Stimulated activated CD4-positive, alpha-beta T cell treated with anti-CD3 and anti-CD28 coated beads, TNF-alpha, amount 100 ng/mL, for 4 hours (primary cell): ENCODE measurements around the gene SLC35F1.

Experiments
- DNase-seq, 3 experiments: peaks; one replicate each; pipeline ENCODE4 v3.0.0-alpha.2; 2020; ENCODE audit warnings: low read depth in 3 of 3

Gene SLC35F1

GRCh38 chr6:118313762-118314161, 406.7 kb downstream of the SLC35F1 start:
- DNase-seq = no peak

GRCh38 chr6:118316796-118317384, 409.8 kb downstream of the SLC35F1 start:
- DNase-seq = no peak

DNA sequence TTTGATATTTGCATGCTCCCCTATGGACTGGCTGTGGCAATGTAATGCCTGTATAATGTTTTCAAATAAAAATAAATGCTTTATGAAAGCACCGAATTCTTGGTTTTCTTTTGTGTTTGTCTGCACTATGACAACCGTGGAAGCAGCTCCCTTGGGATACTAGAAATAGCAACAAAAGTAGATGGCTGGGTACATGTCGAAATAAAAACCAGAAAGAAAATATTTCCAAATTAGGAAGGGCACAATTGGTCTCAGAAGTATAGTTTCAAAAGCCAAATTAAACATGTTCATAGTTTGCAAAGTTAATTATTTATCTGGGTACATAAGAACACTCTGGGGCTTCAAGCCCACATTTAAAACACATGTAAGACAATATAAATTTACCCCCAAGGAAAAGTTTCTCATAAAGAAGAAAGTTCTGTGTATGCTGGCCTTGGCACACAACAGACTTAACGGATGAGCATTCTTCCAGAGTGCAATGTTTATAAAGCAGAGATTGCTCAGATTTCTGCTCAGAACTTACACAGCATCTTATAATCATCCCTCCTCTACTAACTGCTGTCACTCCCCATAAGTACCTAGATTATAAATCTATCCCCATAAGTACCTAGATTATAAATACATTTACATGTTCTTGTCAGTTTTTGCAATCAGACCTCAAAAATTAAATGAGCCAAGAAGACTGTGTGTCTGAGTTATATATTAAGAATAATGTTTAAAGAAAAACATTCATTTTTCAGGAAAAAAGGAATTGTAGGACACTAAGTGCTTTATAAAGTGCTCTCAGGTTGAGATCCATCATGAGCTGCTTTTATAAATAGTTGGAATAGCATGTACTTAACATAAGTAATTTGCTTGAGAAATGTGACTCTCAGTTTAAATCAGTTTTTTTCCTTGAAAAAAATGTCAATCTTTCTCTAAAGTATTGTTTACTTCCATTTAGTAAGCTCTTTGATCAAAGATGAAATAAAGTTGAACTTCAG, 410.8 kb downstream of the SLC35F1 start:
- no peak for DNase-seq

GRCh38 chr6:118318648-118319047, 411.6 kb downstream of the SLC35F1 start:
- DNase-seq = no peak

DNA sequence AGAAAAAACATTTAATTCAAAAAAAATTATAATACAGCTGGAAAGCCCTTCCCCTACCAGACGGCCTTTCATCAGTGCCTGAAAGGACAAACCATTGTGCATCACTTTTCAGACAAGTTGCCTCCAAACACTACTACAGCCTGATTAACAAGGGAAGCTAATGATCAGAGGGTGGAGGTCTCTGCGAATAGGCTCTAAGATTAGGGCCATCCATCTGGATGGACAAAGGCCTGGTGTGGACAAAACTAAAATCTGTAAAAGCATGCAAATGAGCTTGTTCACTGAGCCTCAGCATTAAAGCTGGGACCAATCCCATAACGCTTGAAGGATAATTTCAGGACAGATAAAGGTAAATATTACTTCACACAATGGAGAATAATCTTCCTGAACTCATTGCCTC, 412.4 kb downstream of the SLC35F1 start:
- DNase-seq = no peak

DNA sequence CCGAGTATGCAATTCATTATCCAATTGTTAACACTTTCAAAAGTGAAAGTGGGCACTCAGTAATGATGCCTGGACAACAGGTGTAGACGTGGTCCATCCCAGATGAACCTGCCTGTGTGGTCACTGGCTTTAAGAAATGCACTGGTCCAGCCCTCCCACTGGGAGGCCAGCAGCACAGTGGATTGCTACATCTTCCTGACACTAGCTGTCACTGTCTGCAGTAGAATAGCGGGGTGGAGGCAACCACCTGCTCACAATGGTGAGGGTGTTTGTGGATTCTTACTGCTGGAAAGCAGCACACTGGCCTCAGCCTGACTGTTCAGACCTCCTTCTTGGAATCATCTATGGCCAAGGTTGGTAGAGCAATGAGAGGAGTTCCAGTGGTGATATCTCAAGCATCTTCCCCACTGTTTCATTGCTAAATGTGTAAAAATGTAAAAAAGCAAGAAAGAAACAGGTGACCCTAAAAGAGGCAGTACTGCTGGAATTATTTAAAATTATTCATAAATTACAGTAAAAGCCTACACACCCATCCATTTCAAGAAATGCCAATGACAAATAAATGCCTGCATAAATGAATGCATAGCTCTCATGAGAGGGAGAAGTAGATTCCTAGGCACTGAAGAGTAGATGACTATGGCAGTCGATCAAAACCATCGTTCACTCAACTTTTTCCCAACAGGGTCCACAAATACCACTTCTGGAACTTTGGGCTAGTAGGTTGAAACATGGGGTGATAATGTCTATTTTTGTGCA, 413.0 kb downstream of the SLC35F1 start:
- no peak for DNase-seq

DNA sequence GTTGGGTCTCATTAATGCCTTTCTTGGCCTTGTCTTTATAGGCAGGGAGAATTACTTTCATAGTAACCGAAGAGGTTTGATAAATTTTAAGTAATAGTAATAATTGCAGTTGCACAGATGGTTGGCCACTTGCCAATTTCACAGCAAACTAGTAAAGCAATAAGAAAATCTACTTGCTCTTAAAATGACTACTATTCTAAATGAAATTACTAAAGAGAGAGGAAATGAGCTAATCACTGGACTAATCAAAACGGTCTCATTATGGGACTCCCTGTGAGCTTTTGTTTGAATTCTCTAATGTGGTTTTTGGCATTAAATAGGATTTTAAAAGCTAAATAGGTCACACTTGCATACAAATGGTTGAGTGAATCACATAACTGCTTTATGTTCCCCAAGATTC, 413.6 kb downstream of the SLC35F1 start:
- DNase-seq = no peak

DNA sequence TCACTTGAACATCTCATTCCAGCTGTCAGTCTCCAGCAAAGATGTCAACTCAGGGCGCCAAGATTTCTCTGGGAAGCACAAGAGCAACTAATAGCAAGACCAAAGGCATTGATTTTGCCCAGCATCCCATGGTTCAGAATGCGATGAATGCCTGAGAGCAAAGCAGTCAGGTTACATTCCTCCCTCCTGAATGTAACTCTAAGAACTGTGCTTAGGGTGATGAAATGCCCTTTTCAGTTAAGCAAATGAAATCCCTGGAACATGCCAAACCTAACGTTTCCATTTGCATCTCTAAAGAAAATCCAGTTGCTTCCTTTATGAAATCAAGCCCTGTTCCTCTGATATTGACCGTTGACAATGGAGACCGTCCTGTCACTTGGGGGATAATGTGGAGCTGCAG, 417.1 kb downstream of the SLC35F1 start:
- DNase-seq = no peak

GRCh38 chr6:118325220-118325860, 418.3 kb downstream of the SLC35F1 start:
- no peak for DNase-seq

- no peak for DNase-seq
These were observed 419.6 kb downstream of the SLC35F1 start for GRCh38 chr6:118326712-118327111.

- no peak for DNase-seq
These were observed 420.2 kb downstream of the SLC35F1 start for GRCh38 chr6:118327237-118327636.

DNA sequence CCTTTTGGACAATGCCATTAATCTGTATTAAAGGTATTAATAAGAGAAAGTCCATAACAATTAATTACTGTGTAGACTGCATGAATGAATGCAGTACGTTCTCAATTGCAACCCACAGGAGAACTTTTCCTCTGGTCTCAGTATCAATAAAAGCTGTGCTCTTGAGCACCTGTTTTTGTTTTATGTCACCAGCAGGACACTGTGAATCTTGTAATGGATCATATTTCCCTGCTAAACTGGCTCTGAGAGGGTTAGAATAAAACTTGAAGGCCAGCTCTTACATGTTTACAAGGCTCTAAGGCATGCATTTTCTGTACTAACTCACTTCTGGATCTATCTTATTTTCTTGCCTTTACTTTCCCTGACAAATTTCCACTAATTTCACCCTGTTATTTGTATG, 426.7 kb downstream of the SLC35F1 start:
- DNase-seq = no peak

GRCh38 chr6:118334634-118335033, 427.6 kb downstream of the SLC35F1 start:
- no peak for DNase-seq

DNA sequence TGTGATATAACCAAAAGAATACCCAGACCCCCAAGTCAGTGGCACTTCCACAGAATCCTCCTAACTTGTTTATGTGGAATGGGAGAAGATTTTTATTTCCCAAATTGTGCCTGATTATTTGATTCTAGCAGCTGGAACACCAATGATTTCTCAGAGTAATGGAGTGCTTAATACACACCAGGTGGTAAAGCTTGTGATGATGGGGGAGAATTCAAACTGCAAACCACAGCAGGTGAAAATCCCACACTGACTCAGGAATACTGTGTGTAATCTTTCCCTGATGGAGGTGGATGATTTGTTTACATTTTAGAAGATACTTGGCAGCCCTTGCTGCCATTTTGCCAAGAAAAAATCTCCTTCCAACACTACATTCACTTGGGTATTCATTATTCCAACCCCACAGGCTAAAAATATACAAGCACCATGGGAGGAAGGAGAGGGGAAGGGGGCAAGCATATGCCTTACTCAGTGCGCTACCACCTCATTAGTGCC, 428.3 kb downstream of the SLC35F1 start:
- no peak for DNase-seq

DNA sequence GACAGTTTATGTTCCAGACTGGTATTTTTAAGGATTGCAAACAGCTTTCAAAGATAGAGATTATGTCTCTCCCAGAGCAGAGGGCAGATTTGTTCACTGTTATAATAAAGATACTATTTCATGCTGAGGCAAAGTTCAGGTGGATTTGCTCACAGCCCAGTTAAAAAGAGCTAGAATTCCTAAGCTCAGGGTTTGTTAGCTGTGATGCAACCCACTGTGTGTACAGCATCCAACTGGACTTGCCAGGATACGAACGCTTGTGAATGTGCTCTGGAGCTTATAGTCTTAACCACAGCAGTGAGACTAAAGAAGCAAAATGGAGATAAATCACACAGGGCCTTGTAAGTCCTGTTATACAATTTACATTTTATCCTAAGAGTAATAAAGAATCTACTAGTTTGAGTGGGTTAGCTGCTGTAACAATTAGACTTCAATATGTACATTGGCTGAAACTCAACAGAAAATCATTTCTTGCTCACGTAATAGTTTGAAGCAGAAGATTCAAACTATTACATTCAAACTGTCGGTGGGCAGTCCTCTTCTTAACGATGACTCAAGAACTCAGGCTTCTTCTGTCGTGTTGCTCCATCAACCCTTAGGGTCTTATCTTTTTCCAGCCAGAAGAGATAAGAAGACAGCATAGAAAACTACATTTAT, 437.1 kb downstream of the SLC35F1 start:
- no peak for DNase-seq

- no peak for DNase-seq
These were observed 443.9 kb downstream of the SLC35F1 start for GRCh38 chr6:118350881-118351430.

GRCh38 chr6:118353564-118353963, 446.5 kb downstream of the SLC35F1 start:
- DNase-seq = no peak

- no peak for DNase-seq
These were observed 447.6 kb downstream of the SLC35F1 start for GRCh38 chr6:118354641-118355040.

DNA sequence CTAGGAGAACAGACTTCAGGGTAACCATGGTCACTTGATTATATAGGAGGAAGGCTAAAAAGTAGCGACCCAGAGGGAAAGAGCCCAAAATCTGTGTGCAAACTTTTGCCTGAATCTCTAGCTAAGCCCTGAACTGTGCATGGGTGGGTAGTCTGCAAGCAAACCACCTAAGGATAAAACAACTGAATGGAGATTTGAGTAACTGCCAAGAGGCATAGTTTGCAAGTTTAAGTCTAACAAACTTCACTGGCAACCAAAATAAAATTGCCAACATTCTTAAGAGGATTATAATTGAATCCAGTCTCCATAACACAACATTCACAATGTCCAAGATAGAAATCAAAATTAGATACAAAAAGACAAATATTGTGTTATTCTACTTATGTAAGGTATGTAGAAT, 449.0 kb downstream of the SLC35F1 start:
- DNase-seq = no peak

- DNase-seq = no peak
These were observed 449.6 kb downstream of the SLC35F1 start for GRCh38 chr6:118356686-118357085.
